Chondrocyte (in vitro differentiated cells): Measurements from ENCODE around the gene CLPTM1L. TPM values are rescaled to one million over a fixed set of nuclear protein-coding genes. Genes with fewer than 3 reads are reported as not detected.

Experiments
- DNase-seq: peaks from one replicate; pipeline ENCODE4 v3.0.0; 2021; ENCODE audit warnings: mixed read lengths, low spot score
- H3K27ac Mint-ChIP-seq: one replicate; pipeline ENCODE4 v1.8.0; 2021; ENCODE audit warnings: mild to moderate bottlenecking, moderate library complexity, mixed read lengths; ENCODE audit not compliant: unreplicated experiment
- H3K27me3 Mint-ChIP-seq: 2 replicates; pipeline ENCODE4 v1.8.0; 2021; ENCODE audit warnings: low read depth, mixed read lengths
- H3K36me3 Mint-ChIP-seq: 2 replicates; pipeline ENCODE4 v1.8.0; 2021; ENCODE audit warnings: low read depth, mixed read lengths
- H3K4me1 Mint-ChIP-seq: 2 replicates; pipeline ENCODE4 v1.8.0; 2021; ENCODE audit warnings: low read depth, mild to moderate bottlenecking, mixed read lengths
- H3K4me3 Mint-ChIP-seq: one replicate; pipeline ENCODE4 v1.8.0; 2021; ENCODE audit warnings: mild to moderate bottlenecking, moderate library complexity, mixed read lengths; ENCODE audit not compliant: unreplicated experiment
- H3K9me3 Mint-ChIP-seq: 2 replicates; pipeline ENCODE4 v1.8.0; 2021; ENCODE audit warnings: low read depth, mixed read lengths
- CTCF ChIP-seq: fragments of 200-600 bp; sonication (generic); IDR thresholded peaks from 2 replicates; pipeline ENCODE4 v1.5.0; 2021; ENCODE audit warnings: antibody characterized with exemption, mild to moderate bottlenecking, moderate library complexity
- total RNA-seq: library from RNA; stranded (reverse); gene quantifications from 3 replicates; pipeline ENCODE4 v1.2.1, GENCODE V29; 2021

Gene CLPTM1L
- total RNA-seq, 1 donor from 2014 or later = 81.6 TPM

- H3K4me3 Mint-ChIP-seq = no peak overlapping the region
- H3K4me1 Mint-ChIP-seq = peaks cover 25% of the 10 kb centered on the region
- peaks cover 48% of the 10 kb centered on the region for H3K36me3 Mint-ChIP-seq
- no peak overlapping the region for H3K27ac Mint-ChIP-seq
- DNase-seq = no peak
- no peaks in the 10 kb centered on the region for H3K27me3 Mint-ChIP-seq
- no peak for TF ChIP-seq CTCF
- H3K9me3 Mint-ChIP-seq = peaks cover 22% of the 10 kb centered on the region
Observed at GRCh38 chr5:1325191-1325741, 19.6 kb downstream of the CLPTM1L start.

GRCh38 chr5:1324719-1325190 is 20.1 kb downstream of the CLPTM1L start:
- Mint-ChIP-seq H3K36me3 (peaks cover 48% of the 10 kb centered on the region), H3K4me1 (peaks cover 25% of the 10 kb centered on the region), H3K9me3 (peaks cover 22% of the 10 kb centered on the region), H3K27ac (no peak overlapping the region), H3K27me3 (no peaks in the 10 kb centered on the region), H3K4me3 (no peak overlapping the region)
- DNase-seq = no peak
- no peak for TF ChIP-seq CTCF

GRCh38 chr5:1324301-1324700 is 20.6 kb downstream of the CLPTM1L start:
- TF ChIP-seq CTCF = no peak
- H3K4me1 Mint-ChIP-seq = peaks cover 25% of the 10 kb centered on the region

GRCh38 chr5:1323803-1324173 is 21.1 kb downstream of the CLPTM1L start:
- H3K9me3 Mint-ChIP-seq = peaks cover 22% of the 10 kb centered on the region
- no peak overlapping the region for H3K27ac Mint-ChIP-seq
- TF ChIP-seq CTCF = no peak
- H3K4me3 Mint-ChIP-seq = no peak overlapping the region
- H3K36me3 Mint-ChIP-seq = peaks cover 50% of the 10 kb centered on the region
- peaks cover 23% of the 10 kb centered on the region for H3K4me1 Mint-ChIP-seq
- no peak for DNase-seq
- no peaks in the 10 kb centered on the region for H3K27me3 Mint-ChIP-seq

More at GRCh38 chr5:1324301-1324700, 20.6 kb downstream of the CLPTM1L start:
- no peak for DNase-seq
- H3K9me3 Mint-ChIP-seq = peaks cover 22% of the 10 kb centered on the region
- peaks cover 48% of the 10 kb centered on the region for H3K36me3 Mint-ChIP-seq
- no peak overlapping the region for H3K27ac Mint-ChIP-seq
- no peak overlapping the region for H3K4me3 Mint-ChIP-seq
- H3K27me3 Mint-ChIP-seq = no peaks in the 10 kb centered on the region

GRCh38 chr5:1322955-1323802 is 21.7 kb downstream of the CLPTM1L start:
- H3K4me3 Mint-ChIP-seq = no peak overlapping the region
- peaks cover 16% of the 10 kb centered on the region for H3K9me3 Mint-ChIP-seq
- H3K36me3 Mint-ChIP-seq = peaks cover 44% of the 10 kb centered on the region
- H3K4me1 Mint-ChIP-seq = peaks cover 17% of the 10 kb centered on the region
- no peak for DNase-seq
- no peak overlapping the region for H3K27ac Mint-ChIP-seq
- TF ChIP-seq CTCF = no peak
- H3K27me3 Mint-ChIP-seq = no peaks in the 10 kb centered on the region
